Liver (tissue), 3 donors: Measurements from ENCODE around the gene TTLL5.

Experiments
- ATF3 ChIP-seq: IDR thresholded peaks from 2 replicates; pipeline ENCODE4 v1.6.1; 2016; ENCODE audit warnings: antibody characterized with exemption
- FOXA1 ChIP-seq: IDR thresholded peaks from 2 replicates; pipeline ENCODE4 v1.6.1; 2016; ENCODE audit warnings: antibody characterized with exemption
- JUND ChIP-seq, 2 donors: IDR thresholded peaks; 2 replicates each; pipeline ENCODE4 v1.6.1; 2016; ENCODE audit warnings: antibody characterized with exemption in 2 of 2
- MAX ChIP-seq: IDR thresholded peaks from 2 replicates; pipeline ENCODE4 v1.6.1; 2016; ENCODE audit warnings: antibody characterized with exemption
- RAD21 ChIP-seq, 2 donors: IDR thresholded peaks; 2 replicates each; pipeline ENCODE4 v1.6.1; 2016; ENCODE audit warnings: antibody characterized with exemption in 2 of 2, mild to moderate bottlenecking in 2 of 2
- REST ChIP-seq: IDR thresholded peaks from 2 replicates; pipeline ENCODE4 v1.6.1; 2016; ENCODE audit warnings: antibody characterized with exemption, mild to moderate bottlenecking
- SP1 ChIP-seq: IDR thresholded peaks from 2 replicates; pipeline ENCODE4 v1.6.1; 2018; ENCODE audit warnings: antibody characterized with exemption, mild to moderate bottlenecking
- TAF1 ChIP-seq: conservative IDR thresholded peaks from 2 replicates; pipeline ENCODE4 v1.6.1; 2016; ENCODE audit warnings: antibody characterized with exemption, mild to moderate bottlenecking
- YY1 ChIP-seq: IDR thresholded peaks from 2 replicates; pipeline ENCODE4 v1.6.1; 2016; ENCODE audit warnings: antibody characterized with exemption, mild to moderate bottlenecking
- TF ChIP-seq, protein P1 (sequence below): fragments of 150-350 bp; IDR thresholded peaks from 2 replicates; pipeline ENCODE4 v1.5.1; 2017; ENCODE audit warnings: improper control_type of control experiment, low read depth, low read length; ENCODE audit not compliant: missing input control
- donor health status: healthy.
- donor health status: healthy.

GRCh38 chr14:75832621-75833297, 171.7 kb downstream of the TTLL5 start:
- TF ChIP-seq JUND (IDR thresholded peaks at IDR 0.05): no peak
- TF ChIP-seq, protein P1, sequence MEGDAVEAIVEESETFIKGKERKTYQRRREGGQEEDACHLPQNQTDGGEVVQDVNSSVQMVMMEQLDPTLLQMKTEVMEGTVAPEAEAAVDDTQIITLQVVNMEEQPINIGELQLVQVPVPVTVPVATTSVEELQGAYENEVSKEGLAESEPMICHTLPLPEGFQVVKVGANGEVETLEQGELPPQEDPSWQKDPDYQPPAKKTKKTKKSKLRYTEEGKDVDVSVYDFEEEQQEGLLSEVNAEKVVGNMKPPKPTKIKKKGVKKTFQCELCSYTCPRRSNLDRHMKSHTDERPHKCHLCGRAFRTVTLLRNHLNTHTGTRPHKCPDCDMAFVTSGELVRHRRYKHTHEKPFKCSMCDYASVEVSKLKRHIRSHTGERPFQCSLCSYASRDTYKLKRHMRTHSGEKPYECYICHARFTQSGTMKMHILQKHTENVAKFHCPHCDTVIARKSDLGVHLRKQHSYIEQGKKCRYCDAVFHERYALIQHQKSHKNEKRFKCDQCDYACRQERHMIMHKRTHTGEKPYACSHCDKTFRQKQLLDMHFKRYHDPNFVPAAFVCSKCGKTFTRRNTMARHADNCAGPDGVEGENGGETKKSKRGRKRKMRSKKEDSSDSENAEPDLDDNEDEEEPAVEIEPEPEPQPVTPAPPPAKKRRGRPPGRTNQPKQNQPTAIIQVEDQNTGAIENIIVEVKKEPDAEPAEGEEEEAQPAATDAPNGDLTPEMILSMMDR: no peak
- TF ChIP-seq YY1: no peak
- TF ChIP-seq RAD21 (IDR thresholded peaks at IDR 0.05): no peak
- TF ChIP-seq MAX: no peak
- TF ChIP-seq REST: no peak
- no peak for TF ChIP-seq SP1
- TF ChIP-seq TAF1: no peak
- no peak for TF ChIP-seq ATF3
- TF ChIP-seq FOXA1: no peak
